ENCODE data around the gene ZDHHC11B. TPM values are rescaled to one million over a fixed set of nuclear protein-coding genes. Genes with fewer than 3 reads are reported as not detected.
"Not testable (repeated sequence)": the region's sequence is repeated elsewhere in the genome, so short reads cannot be mapped to it uniquely, and the experiment has no call there.

Gene ZDHHC11B
- total RNA-seq (under 0.01 TPM in 2 replicates), polyA plus RNA-seq (not detected in 2 replicates), polyA minus RNA-seq (ENCODE audit: low replicate concordance) (not detected in 2 replicates)
- polyA plus RNA-seq (2012), result 0.03 TPM in 1 of 2 replicates, not detected in the other

- Histone ChIP-seq H2AFZ (ENCODE audit: low read length) (peak within 1 kb of the TSS; percentile 55), H3K4me2 (ENCODE audit: extremely low read depth, insufficient read depth, low read length) (peak within 1 kb of the TSS; percentile 51), H3K4me3 (replicated peaks in 1 of 4; ENCODE audit: control extremely low read depth in 1 of 4, insufficient read depth in 1 of 4, low read depth in 3 of 4, low read length in 4 of 4) (peak within 1 kb of the TSS in 2 of 4 experiments; percentile 4 to 50)
- not testable (repeated sequence) for H3K36me3 ChIP-seq (ENCODE audit: control insufficient read depth, insufficient read depth, low read length); H3K9me3 ChIP-seq (ENCODE audit: control insufficient read depth, insufficient read depth, low read depth, low read length); H3K9ac ChIP-seq (ENCODE audit: insufficient read depth, low read length); H4K20me1 ChIP-seq (ENCODE audit: control insufficient read depth, extremely low read depth, insufficient read depth, low read length); H3K27me3 ChIP-seq (ENCODE audit: control insufficient read depth, insufficient read depth, low read length); H3K27ac ChIP-seq (ENCODE audit: insufficient read depth, low read length); H3K4me1 ChIP-seq (ENCODE audit: control insufficient read depth, extremely low read depth, insufficient read depth, low read length); H3K79me2 ChIP-seq (ENCODE audit: control insufficient read depth, insufficient read depth, low read length)
- DNase-seq (ENCODE audit: low read depth in 2 of 2), result peak; percentile 48 to 64
Measured at GRCh38 chr5:784428-785177, at the start of gene ZDHHC11B. Gene ZDHHC11B, minus strand, starts transcription at chr5:784729. Its CDS starts 17,810 bp downstream, at chr5:766919.

GRCh38 chr5:834013-834412 lies 49.5 kb upstream of the ZDHHC11B start:
- not testable (repeated sequence) for H3K9ac ChIP-seq (ENCODE audit: insufficient read depth, low read length); H3K4me1 ChIP-seq (ENCODE audit: control insufficient read depth, extremely low read depth, insufficient read depth, low read length); H3K27me3 ChIP-seq (ENCODE audit: control insufficient read depth, insufficient read depth, low read length); H2AFZ ChIP-seq (ENCODE audit: low read length); H3K4me2 ChIP-seq (ENCODE audit: extremely low read depth, insufficient read depth, low read length); H4K20me1 ChIP-seq (ENCODE audit: control insufficient read depth, extremely low read depth, insufficient read depth, low read length); DNase-seq (ENCODE audit: low read depth in 2 of 2); H3K36me3 ChIP-seq (ENCODE audit: control insufficient read depth, insufficient read depth, low read length); H3K4me3 ChIP-seq (replicated peaks in 1 of 4; ENCODE audit: control extremely low read depth in 1 of 4, insufficient read depth in 1 of 4, low read depth in 3 of 4, low read length in 4 of 4); H3K27ac ChIP-seq (ENCODE audit: insufficient read depth, low read length); H3K79me2 ChIP-seq (ENCODE audit: control insufficient read depth, insufficient read depth, low read length); H3K9me3 ChIP-seq (ENCODE audit: control insufficient read depth, insufficient read depth, low read depth, low read length)

GRCh38 chr5:828194-828593 lies 43.7 kb upstream of the ZDHHC11B start:
- not testable (repeated sequence) for H3K79me2 ChIP-seq (ENCODE audit: control insufficient read depth, insufficient read depth, low read length); H3K27ac ChIP-seq (ENCODE audit: insufficient read depth, low read length); H2AFZ ChIP-seq (ENCODE audit: low read length); H3K4me2 ChIP-seq (ENCODE audit: extremely low read depth, insufficient read depth, low read length); H3K27me3 ChIP-seq (ENCODE audit: control insufficient read depth, insufficient read depth, low read length); DNase-seq (ENCODE audit: low read depth in 2 of 2); H4K20me1 ChIP-seq (ENCODE audit: control insufficient read depth, extremely low read depth, insufficient read depth, low read length); H3K4me1 ChIP-seq (ENCODE audit: control insufficient read depth, extremely low read depth, insufficient read depth, low read length); H3K36me3 ChIP-seq (ENCODE audit: control insufficient read depth, insufficient read depth, low read length); H3K9ac ChIP-seq (ENCODE audit: insufficient read depth, low read length); H3K9me3 ChIP-seq (ENCODE audit: control insufficient read depth, insufficient read depth, low read depth, low read length); H3K4me3 ChIP-seq (replicated peaks in 1 of 4; ENCODE audit: control extremely low read depth in 1 of 4, insufficient read depth in 1 of 4, low read depth in 3 of 4, low read length in 4 of 4)

GRCh38 chr5:825544-825943 lies 41.0 kb upstream of the ZDHHC11B start:
- H3K27me3 ChIP-seq (ENCODE audit: control insufficient read depth, insufficient read depth, low read length); H3K9ac ChIP-seq (ENCODE audit: insufficient read depth, low read length); H3K4me1 ChIP-seq (ENCODE audit: control insufficient read depth, extremely low read depth, insufficient read depth, low read length); H2AFZ ChIP-seq (ENCODE audit: low read length); H3K27ac ChIP-seq (ENCODE audit: insufficient read depth, low read length); H3K9me3 ChIP-seq (ENCODE audit: control insufficient read depth, insufficient read depth, low read depth, low read length); H3K4me2 ChIP-seq (ENCODE audit: extremely low read depth, insufficient read depth, low read length); H3K79me2 ChIP-seq (ENCODE audit: control insufficient read depth, insufficient read depth, low read length); H3K4me3 ChIP-seq (replicated peaks in 1 of 4; ENCODE audit: control extremely low read depth in 1 of 4, insufficient read depth in 1 of 4, low read depth in 3 of 4, low read length in 4 of 4); DNase-seq (ENCODE audit: low read depth in 2 of 2); H4K20me1 ChIP-seq (ENCODE audit: control insufficient read depth, extremely low read depth, insufficient read depth, low read length); H3K36me3 ChIP-seq (ENCODE audit: control insufficient read depth, insufficient read depth, low read length): not testable (repeated sequence)

GRCh38 chr5:821504-821903 lies 37.0 kb upstream of the ZDHHC11B start:
- Histone ChIP-seq H2AFZ (ENCODE audit: low read length) (no peak overlapping the region), H3K4me1 (ENCODE audit: control insufficient read depth, extremely low read depth, insufficient read depth, low read length) (no peaks in the 10 kb centered on the region), H4K20me1 (ENCODE audit: control insufficient read depth, extremely low read depth, insufficient read depth, low read length) (no peaks in the 10 kb centered on the region), H3K27me3 (ENCODE audit: control insufficient read depth, insufficient read depth, low read length) (no peaks in the 10 kb centered on the region), H3K9ac (ENCODE audit: insufficient read depth, low read length) (no peak overlapping the region), H3K79me2 (ENCODE audit: control insufficient read depth, insufficient read depth, low read length) (no peaks in the 10 kb centered on the region), H3K27ac (ENCODE audit: insufficient read depth, low read length) (no peak overlapping the region), H3K9me3 (ENCODE audit: control insufficient read depth, insufficient read depth, low read depth, low read length) (no peaks in the 10 kb centered on the region), H3K4me2 (ENCODE audit: extremely low read depth, insufficient read depth, low read length) (no peak overlapping the region), H3K36me3 (ENCODE audit: control insufficient read depth, insufficient read depth, low read length) (no peaks in the 10 kb centered on the region), H3K4me3 (replicated peaks in 1 of 4; ENCODE audit: control extremely low read depth in 1 of 4, insufficient read depth in 1 of 4, low read depth in 3 of 4, low read length in 4 of 4) (no peak overlapping the region)
- DNase-seq (ENCODE audit: low read depth in 2 of 2), result no peak
- TF ChIP-seq CTCF (conservative IDR thresholded peaks at IDR 0.05 in 1 of 2, IDR thresholded peaks at IDR 0.05 in 1 of 2; ENCODE audit: low read depth in 1 of 2, low read length in 2 of 2), result no peak
- TF ChIP-seq EZH2 (IDR thresholded peaks at IDR 0.05; ENCODE audit: low read length, missing control alignments), result no peak
